Ovary (tissue), 3 donors: ENCODE measurements around the gene ABCC4.

Experiments
- CTCF ChIP-seq, 3 donors: fragments of 450-650 bp in 2 of 3; fragments of 200-600 bp in 1 of 3; IDR thresholded peaks; one replicate each; pipeline versions ENCODE4 v1.5.1 to v1.8.0; 2016 to 2022; ENCODE audit warnings: antibody characterized with exemption in 3 of 3, mild to moderate bottlenecking in 1 of 3
- POLR2A ChIP-seq: fragments of 450-650 bp; IDR thresholded peaks from one replicate; pipeline ENCODE4 v1.6.1; 2017; ENCODE audit warnings: antibody characterized with exemption, mild to moderate bottlenecking, moderate library complexity
- donor health status: DM: no; HTN: no; CAD: no.

DNA sequence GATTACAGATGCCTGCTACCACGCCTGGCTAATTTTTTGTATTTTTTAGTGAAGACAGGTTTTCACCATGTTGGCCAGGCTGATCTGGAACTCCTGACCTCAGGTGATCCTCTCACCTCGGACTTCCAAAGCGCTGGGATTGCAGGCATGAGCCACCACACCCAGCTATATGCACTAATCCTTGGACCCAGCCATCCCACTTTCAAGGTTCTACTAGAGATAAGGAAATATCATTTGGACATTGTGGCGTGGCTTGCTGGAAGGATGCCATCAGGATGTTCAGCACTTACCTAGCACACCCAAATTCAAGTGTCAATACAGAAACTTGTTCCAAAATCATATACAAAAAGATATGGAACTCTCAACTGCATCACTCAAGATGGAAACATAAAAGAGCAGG lies 136.4 kb downstream of the ABCC4 start:
- TF ChIP-seq POLR2A (no peak), CTCF (IDR thresholded peaks at IDR 0.05) (no peak)
